Neural cell (in vitro differentiated cells): ENCODE measurements around the gene SH3GLB2. TPM values are rescaled to one million over a fixed set of nuclear protein-coding genes. Genes with fewer than 3 reads are reported as not detected.

Source experiments
- H2AFZ ChIP-seq: fragments of 200-600, 300-800 bp; sonication (generic), shearing (Covaris generic); 2 replicates; pipeline ENCODE4 v1.6.0; 2014; ENCODE audit warnings: low read depth, mild to moderate bottlenecking, antibody characterized with exemption, low read length, moderate library complexity
- H3F3A ChIP-seq: fragments of 200-600 bp; shearing (Covaris generic); 2 replicates; pipeline ENCODE4 v1.6.1; 2016; ENCODE audit warnings: mild to moderate bottlenecking, moderate library complexity, mixed read lengths, antibody characterized with exemption, low read length; ENCODE audit not compliant: insufficient read depth, poor library complexity, severe bottlenecking
- H3K27ac ChIP-seq: fragments of 200-600, 300-800 bp; sonication (generic), shearing (Covaris generic); 2 replicates; pipeline ENCODE4 v1.5.1; 2014; ENCODE audit warnings: mild to moderate bottlenecking, low read length, moderate library complexity
- H3K27me3 ChIP-seq: fragments of 300-800, 200-600 bp; sonication (generic), shearing (Covaris generic); 2 replicates; pipeline ENCODE4 v1.6.0; 2014; ENCODE audit warnings: mild to moderate bottlenecking, low read depth, low read length, moderate library complexity; ENCODE audit not compliant: insufficient read depth
- H3K36me3 ChIP-seq: fragments of 300-800, 200-600 bp; sonication (generic), shearing (Covaris generic); 2 replicates; pipeline ENCODE4 v1.5.1; 2014; ENCODE audit warnings: mild to moderate bottlenecking, antibody characterized with exemption, low read length, moderate library complexity; ENCODE audit not compliant: insufficient read depth
- H3K4me2 ChIP-seq: fragments of 300-800, 200-600 bp; sonication (generic), shearing (Covaris generic); 2 replicates; pipeline ENCODE4 v1.6.0; 2014; ENCODE audit warnings: mild to moderate bottlenecking, low read length
- H3K4me3 ChIP-seq: fragments of 300-800, 200-600 bp; sonication (generic), shearing (Covaris generic); 2 replicates; pipeline ENCODE4 v1.5.1; 2014; ENCODE audit warnings: mild to moderate bottlenecking, low read length, moderate library complexity
- H3K79me2 ChIP-seq: fragments of 200-600 bp; shearing (Covaris generic); replicated peaks from 2 replicates; pipeline ENCODE4 v1.6.0; 2014; ENCODE audit warnings: mild to moderate bottlenecking, low read length, moderate library complexity; ENCODE audit not compliant: insufficient read depth
- H3K9ac ChIP-seq: fragments of 300-800, 200-600 bp; sonication (generic), shearing (Covaris generic); 2 replicates; pipeline ENCODE4 v1.6.1; 2016; ENCODE audit warnings: mild to moderate bottlenecking, low read length, mixed read lengths
- H3K9me2 ChIP-seq: fragments of 200-600 bp; shearing (Covaris generic); 2 replicates; pipeline ENCODE4 v1.6.1; 2016; ENCODE audit warnings: mild to moderate bottlenecking, low read length, mixed read lengths; ENCODE audit not compliant: insufficient read depth
- H3K9me3 ChIP-seq: fragments of 200-600, 300-800 bp; sonication (generic), shearing (Covaris generic); 2 replicates; pipeline ENCODE4 v1.6.1; 2016; ENCODE audit warnings: mild to moderate bottlenecking, mixed run types, low read length, moderate library complexity, mixed read lengths
- H4K20me1 ChIP-seq: fragments of 200-600 bp; shearing (Covaris generic); 2 replicates; pipeline ENCODE4 v1.6.1; 2016; ENCODE audit warnings: mild to moderate bottlenecking, mixed run types; ENCODE audit not compliant: insufficient read depth
- EP300 ChIP-seq: fragments of 450-650 bp; conservative IDR thresholded peaks from 2 replicates; pipeline ENCODE4 v1.6.1; 2014; ENCODE audit warnings: antibody characterized with exemption, mild to moderate bottlenecking, moderate library complexity; ENCODE audit not compliant: poor library complexity, severe bottlenecking
- EZH2 ChIP-seq: fragments of 200-600, 300-800 bp; shearing (Covaris generic), sonication (generic); IDR thresholded peaks from 2 replicates; pipeline ENCODE4 v1.6.1; 2014; ENCODE audit warnings: antibody characterized with exemption, low read length, borderline replicate concordance, mild to moderate bottlenecking; ENCODE audit not compliant: insufficient read depth, poor library complexity, severe bottlenecking
- MXI1 ChIP-seq: fragments of 450-650 bp; conservative IDR thresholded peaks from 2 replicates; pipeline ENCODE4 v1.6.1; 2014; ENCODE audit warnings: antibody characterized with exemption, mild to moderate bottlenecking; ENCODE audit not compliant: poor library complexity, severe bottlenecking
- POLR2AphosphoS5 ChIP-seq: IDR thresholded peaks from 2 replicates; pipeline ENCODE4 v1.6.1; 2012
- RAD21 ChIP-seq: fragments of 450-650 bp; conservative IDR thresholded peaks from 2 replicates; pipeline ENCODE4 v1.6.1; 2014; ENCODE audit warnings: antibody characterized with exemption, mild to moderate bottlenecking, moderate library complexity
- REST ChIP-seq: IDR thresholded peaks from 2 replicates; pipeline ENCODE4 v1.6.1; 2012; ENCODE audit warnings: borderline replicate concordance
- SMC3 ChIP-seq: fragments of 450-650 bp; conservative IDR thresholded peaks from 2 replicates; pipeline ENCODE4 v1.6.1; 2014; ENCODE audit warnings: antibody characterized with exemption, mild to moderate bottlenecking, moderate library complexity; ENCODE audit not compliant: poor library complexity
- TAF1 ChIP-seq: IDR thresholded peaks from 2 replicates; pipeline ENCODE4 v1.6.1; 2012; ENCODE audit warnings: low read depth
- polyA plus RNA-seq: library from polyadenylated mRNA; depleted of rRNA; stranded (reverse); fragments of >200 nt; gene quantifications from 2 replicates; pipeline ENCODE4 v1.2.3, GENCODE V29; 2014
- TF ChIP-seq, protein P1 (sequence below): fragments of 450-650 bp; IDR thresholded peaks from 2 replicates; pipeline ENCODE4 v1.5.1; 2014; ENCODE audit warnings: antibody characterized with exemption, mild to moderate bottlenecking, moderate library complexity; ENCODE audit not compliant: poor library complexity, severe bottlenecking

The SH3GLB2 gene
- polyA plus RNA-seq, 1 donor from 2014 or later = 128 TPM

GRCh38 chr9:129014124-129014523 lies 14.0 kb downstream of the SH3GLB2 start:
- no peak overlapping the region for H3K4me2 ChIP-seq
- no peaks in the 10 kb centered on the region for H3K9me2 ChIP-seq
- no peaks in the 10 kb centered on the region for H3F3A ChIP-seq
- no peaks in the 10 kb centered on the region for H3K79me2 ChIP-seq
- no peak overlapping the region for H2AFZ ChIP-seq
- H4K20me1 ChIP-seq = no peaks in the 10 kb centered on the region
- no peaks in the 10 kb centered on the region for H3K9me3 ChIP-seq
- TF ChIP-seq TAF1 (no peak), SMC3 (no peak), POLR2AphosphoS5 (no peak), REST (no peak), EZH2 (no peak), MXI1 (no peak), EP300 (no peak), RAD21 (no peak)
- TF ChIP-seq, protein P1, sequence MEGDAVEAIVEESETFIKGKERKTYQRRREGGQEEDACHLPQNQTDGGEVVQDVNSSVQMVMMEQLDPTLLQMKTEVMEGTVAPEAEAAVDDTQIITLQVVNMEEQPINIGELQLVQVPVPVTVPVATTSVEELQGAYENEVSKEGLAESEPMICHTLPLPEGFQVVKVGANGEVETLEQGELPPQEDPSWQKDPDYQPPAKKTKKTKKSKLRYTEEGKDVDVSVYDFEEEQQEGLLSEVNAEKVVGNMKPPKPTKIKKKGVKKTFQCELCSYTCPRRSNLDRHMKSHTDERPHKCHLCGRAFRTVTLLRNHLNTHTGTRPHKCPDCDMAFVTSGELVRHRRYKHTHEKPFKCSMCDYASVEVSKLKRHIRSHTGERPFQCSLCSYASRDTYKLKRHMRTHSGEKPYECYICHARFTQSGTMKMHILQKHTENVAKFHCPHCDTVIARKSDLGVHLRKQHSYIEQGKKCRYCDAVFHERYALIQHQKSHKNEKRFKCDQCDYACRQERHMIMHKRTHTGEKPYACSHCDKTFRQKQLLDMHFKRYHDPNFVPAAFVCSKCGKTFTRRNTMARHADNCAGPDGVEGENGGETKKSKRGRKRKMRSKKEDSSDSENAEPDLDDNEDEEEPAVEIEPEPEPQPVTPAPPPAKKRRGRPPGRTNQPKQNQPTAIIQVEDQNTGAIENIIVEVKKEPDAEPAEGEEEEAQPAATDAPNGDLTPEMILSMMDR = no peak
- no peak overlapping the region for H3K27ac ChIP-seq
- H3K27me3 ChIP-seq = no peaks in the 10 kb centered on the region
- H3K36me3 ChIP-seq = no peaks in the 10 kb centered on the region
- H3K4me3 ChIP-seq = no peak overlapping the region
- H3K9ac ChIP-seq = no peak overlapping the region

GRCh38 chr9:129013674-129014073 lies 14.5 kb downstream of the SH3GLB2 start:
- no peak overlapping the region for H2AFZ ChIP-seq
- H4K20me1 ChIP-seq = no peaks in the 10 kb centered on the region
- TF ChIP-seq MXI1 (no peak), REST (no peak), SMC3 (no peak), EP300 (no peak), TAF1 (no peak), POLR2AphosphoS5 (no peak), RAD21 (no peak), EZH2 (no peak)
- TF ChIP-seq, protein P1 = no peak
- H3K27ac ChIP-seq = no peak overlapping the region
- H3K9me2 ChIP-seq = no peaks in the 10 kb centered on the region
- no peaks in the 10 kb centered on the region for H3F3A ChIP-seq
- H3K4me3 ChIP-seq = no peak overlapping the region
- H3K9ac ChIP-seq = no peak overlapping the region
- H3K36me3 ChIP-seq = no peaks in the 10 kb centered on the region
- no peaks in the 10 kb centered on the region for H3K27me3 ChIP-seq
- H3K79me2 ChIP-seq = no peaks in the 10 kb centered on the region
- H3K9me3 ChIP-seq = no peaks in the 10 kb centered on the region
- H3K4me2 ChIP-seq = no peak overlapping the region
